RWPE1 (cell line): ENCODE data around the gene VPS54.
A peak's percentile ranks its signal among the peaks of the same experiment; 100 is the strongest.

Source experiments
- CTCF ChIA-PET: fragments of 350-600 bp; sonication (Branson Sonifier 250); formaldehyde crosslinking; extraction: SDS; loops from one replicate; lab custom pipeline; 2021; lab: Yijun Ruan, JAX
- POLR2A ChIA-PET: fragments of 400-600 bp; formaldehyde crosslinking; extraction: SDS; loops from one replicate; lab custom pipeline; 2020; ENCODE audit warnings: antibody characterized with exemption; ENCODE audit not compliant: low non-redundant PET; lab: Yijun Ruan, JAX
- DNase-seq: peaks from one replicate; pipeline ENCODE4 v3.0.0; 2012; ENCODE audit warnings: low spot score
- H3K27ac ChIP-seq: fragments of 450-650 bp; 2 replicates; pipeline ENCODE4 v1.5.1; 2017
- TF ChIP-seq, protein P1 (sequence below): fragments of 450-650 bp; conservative IDR thresholded peaks from 2 replicates; pipeline ENCODE4 v1.5.1; 2017; ENCODE audit warnings: low read depth, mild to moderate bottlenecking

Gene VPS54

DNA sequence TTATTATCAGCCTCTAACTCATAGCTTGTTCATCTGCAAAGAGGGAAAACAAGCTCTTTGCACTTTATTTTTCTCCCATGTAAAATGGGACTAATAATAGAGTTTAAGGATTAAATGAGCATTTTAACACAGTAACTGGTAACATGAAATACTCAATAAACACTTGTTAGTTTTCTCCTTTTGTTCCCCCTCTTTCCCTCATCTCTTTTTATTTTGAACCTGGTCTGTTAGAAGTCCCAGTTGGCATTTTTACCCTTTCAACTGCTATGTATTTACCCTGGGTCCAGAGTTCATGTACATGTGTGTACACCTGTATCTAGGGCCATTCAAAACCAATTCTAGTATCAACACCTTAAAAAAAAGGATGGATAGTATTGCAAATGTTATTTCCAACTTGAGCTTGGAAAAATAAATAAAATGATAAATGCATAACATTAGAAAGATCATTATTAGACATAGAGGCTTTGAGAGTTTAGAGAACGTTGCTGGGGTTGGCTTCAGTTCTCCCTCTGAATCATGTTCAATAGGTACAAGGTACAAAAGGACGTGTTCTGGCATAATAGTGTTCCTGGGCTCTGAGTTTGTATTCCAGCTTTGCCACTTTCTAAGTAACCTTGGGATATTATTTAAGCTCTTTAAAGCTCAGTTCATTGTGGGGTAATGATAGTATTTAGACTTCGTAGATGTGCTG, 5.2 kb upstream of the VPS54 start:
- H3K27ac ChIP-seq: no peak overlapping the region
- no peak for DNase-seq
- CTCF ChIA-PET: interaction anchor here (0.6 to 0.9 kb wide), 2 partner anchors 9 to 463 kb away, joined by 3 read pairs; no protein-coding TSS in a partner anchor
- TF ChIP-seq, protein P1, sequence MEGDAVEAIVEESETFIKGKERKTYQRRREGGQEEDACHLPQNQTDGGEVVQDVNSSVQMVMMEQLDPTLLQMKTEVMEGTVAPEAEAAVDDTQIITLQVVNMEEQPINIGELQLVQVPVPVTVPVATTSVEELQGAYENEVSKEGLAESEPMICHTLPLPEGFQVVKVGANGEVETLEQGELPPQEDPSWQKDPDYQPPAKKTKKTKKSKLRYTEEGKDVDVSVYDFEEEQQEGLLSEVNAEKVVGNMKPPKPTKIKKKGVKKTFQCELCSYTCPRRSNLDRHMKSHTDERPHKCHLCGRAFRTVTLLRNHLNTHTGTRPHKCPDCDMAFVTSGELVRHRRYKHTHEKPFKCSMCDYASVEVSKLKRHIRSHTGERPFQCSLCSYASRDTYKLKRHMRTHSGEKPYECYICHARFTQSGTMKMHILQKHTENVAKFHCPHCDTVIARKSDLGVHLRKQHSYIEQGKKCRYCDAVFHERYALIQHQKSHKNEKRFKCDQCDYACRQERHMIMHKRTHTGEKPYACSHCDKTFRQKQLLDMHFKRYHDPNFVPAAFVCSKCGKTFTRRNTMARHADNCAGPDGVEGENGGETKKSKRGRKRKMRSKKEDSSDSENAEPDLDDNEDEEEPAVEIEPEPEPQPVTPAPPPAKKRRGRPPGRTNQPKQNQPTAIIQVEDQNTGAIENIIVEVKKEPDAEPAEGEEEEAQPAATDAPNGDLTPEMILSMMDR: no peak
- POLR2A ChIA-PET: no interaction called here

DNA sequence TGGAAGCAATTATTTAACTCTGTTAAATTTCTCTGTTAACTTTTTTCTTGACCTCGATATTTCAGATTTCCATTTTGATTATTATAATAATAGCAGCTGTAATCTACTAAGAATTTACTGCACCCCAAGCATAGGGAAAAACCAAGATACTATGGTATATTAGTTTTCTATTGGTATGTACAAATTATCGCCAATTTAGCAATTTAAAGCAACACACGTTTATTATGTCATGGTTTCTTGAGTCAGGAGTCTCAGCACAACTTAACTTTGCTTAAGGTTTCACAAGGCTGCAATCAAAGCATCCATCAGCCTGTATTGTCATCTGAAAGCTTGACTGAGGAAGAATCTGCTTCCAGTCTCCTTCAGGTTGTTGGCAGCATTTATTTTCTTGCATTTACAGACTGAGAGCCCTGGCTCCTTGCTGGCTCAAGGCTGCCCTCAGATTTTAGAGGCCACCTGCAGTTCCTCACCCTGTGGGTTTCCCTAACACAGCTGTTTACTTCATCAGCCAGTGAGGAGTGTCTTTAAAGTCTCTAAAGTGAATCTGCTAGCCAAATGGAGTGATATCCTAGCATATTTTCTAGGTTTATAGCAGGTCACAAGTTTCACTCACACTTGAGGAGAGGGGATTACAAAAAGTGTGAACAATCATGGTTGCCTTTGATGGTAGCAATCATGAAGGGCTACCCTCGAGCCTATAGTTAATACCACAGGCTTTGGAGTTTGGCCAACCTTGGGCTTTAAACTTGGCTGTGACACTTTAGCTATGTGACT, 4.4 kb upstream of the VPS54 start:
- H3K27ac ChIP-seq: no peak overlapping the region
- ChIA-PET POLR2A (no interaction called here), CTCF (interaction anchor here (0.7 to 0.9 kb wide), 2 partner anchors 10 to 292 kb away, joined by 3 read pairs; no protein-coding TSS in a partner anchor)
- no peak for DNase-seq
- TF ChIP-seq, protein P1: no peak

GRCh38 chr2:64021578-64021977, 2.4 kb upstream of the VPS54 start:
- H3K27ac ChIP-seq: no peak overlapping the region
- POLR2A ChIA-PET: no interaction called here
- DNase-seq: no peak
- CTCF ChIA-PET: no interaction called here
- TF ChIP-seq, protein P1: no peak

DNA sequence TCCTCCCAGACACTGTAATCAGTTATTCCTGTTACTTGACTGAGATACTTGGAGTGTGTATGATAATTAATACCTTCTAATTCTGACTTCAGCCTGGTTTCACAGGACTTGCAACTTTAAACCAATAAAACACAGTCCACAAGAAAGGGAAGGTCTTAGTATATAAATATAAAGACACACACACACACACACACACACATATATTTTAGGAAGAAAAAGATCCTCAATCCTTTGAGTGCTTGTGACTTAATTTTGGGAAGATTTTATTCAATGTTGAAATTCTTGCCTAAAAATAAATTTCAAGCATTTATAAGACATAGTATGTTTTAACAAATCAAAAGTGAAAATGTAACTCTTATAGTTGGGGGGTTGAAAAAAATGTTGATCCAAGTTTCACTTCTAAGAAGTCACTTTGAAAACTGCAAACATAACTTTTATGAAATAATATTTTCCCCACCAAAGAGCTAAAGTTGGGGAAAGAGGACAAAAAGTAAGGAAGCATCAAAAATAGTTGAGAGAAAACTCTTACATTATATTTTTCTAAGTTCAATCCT, 824 bp upstream of the VPS54 start:
- TF ChIP-seq, protein P1: no peak
- ChIA-PET POLR2A (no interaction called here), CTCF (interaction anchor here (0.6 kb wide), 1 partner anchor 540 kb away, joined by 3 read pairs; no protein-coding TSS in a partner anchor)
- DNase-seq: no peak
- peak overlapping the region; percentile 91 for H3K27ac ChIP-seq

GRCh38 chr2:64018701-64019082, 536 bp downstream of the VPS54 start:
- ChIA-PET CTCF (interaction anchor here (0.7 kb wide), 1 partner anchor 195 kb away, joined by 4 read pairs; no protein-coding TSS in a partner anchor), POLR2A (interaction anchor here (0.6 kb wide), 2 partner anchors 336 to 627 kb away, joined by 3 read pairs; no protein-coding TSS in a partner anchor)
- DNase-seq: peak; percentile 16
- TF ChIP-seq, protein P1: no peak
- H3K27ac ChIP-seq: peak overlapping the region; percentile 91
